PFSK-1 (cell line): ENCODE results near the gene EPHA6.

Source experiments
- POLR2AphosphoS5 ChIP-seq: IDR thresholded peaks from 2 replicates; pipeline ENCODE4 v1.6.1; 2012; ENCODE audit warnings: low read depth, mild to moderate bottlenecking, control low read depth, low read length, moderate library complexity
- TAF1 ChIP-seq: IDR thresholded peaks from 2 replicates; pipeline ENCODE4 v1.6.1; 2012; ENCODE audit warnings: low read length, control low read depth, borderline replicate concordance; ENCODE audit not compliant: insufficient read depth
- TF ChIP-seq, protein P1 (sequence below), 2 experiments: IDR thresholded peaks; 2 replicates each; pipeline versions ENCODE4 v1.6.1 to v1.8.0; 2011 to 2012; ENCODE audit warnings: low read depth in 2 of 2, low read length in 2 of 2, control low read depth in 1 of 2, inconsistent platforms in 1 of 2, mild to moderate bottlenecking in 1 of 2, moderate library complexity in 1 of 2; ENCODE audit not compliant: insufficient read depth in 1 of 2

DNA sequence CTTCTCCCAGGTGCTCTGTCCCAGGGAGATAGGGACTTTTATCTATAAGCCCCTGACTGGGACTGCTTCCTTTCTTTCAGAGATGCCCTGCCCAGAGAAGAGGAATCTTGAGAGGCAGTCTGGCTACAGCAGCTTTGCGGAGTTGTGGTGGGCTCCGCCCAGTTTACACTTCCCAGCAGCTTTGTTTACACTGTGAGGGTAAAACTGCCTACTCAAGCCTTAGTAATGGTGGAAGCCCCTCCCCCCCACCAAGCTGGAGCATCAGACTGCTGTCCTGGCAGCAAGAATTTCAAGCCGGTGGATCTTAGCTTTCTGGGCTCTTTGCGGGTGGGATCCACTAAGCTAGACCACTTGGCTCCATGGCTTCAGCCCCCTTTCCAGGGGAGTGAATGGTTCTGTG lies 696.4 kb downstream of the EPHA6 start:
- TF ChIP-seq TAF1 (no peak), POLR2AphosphoS5 (no peak)
- TF ChIP-seq, protein P1, sequence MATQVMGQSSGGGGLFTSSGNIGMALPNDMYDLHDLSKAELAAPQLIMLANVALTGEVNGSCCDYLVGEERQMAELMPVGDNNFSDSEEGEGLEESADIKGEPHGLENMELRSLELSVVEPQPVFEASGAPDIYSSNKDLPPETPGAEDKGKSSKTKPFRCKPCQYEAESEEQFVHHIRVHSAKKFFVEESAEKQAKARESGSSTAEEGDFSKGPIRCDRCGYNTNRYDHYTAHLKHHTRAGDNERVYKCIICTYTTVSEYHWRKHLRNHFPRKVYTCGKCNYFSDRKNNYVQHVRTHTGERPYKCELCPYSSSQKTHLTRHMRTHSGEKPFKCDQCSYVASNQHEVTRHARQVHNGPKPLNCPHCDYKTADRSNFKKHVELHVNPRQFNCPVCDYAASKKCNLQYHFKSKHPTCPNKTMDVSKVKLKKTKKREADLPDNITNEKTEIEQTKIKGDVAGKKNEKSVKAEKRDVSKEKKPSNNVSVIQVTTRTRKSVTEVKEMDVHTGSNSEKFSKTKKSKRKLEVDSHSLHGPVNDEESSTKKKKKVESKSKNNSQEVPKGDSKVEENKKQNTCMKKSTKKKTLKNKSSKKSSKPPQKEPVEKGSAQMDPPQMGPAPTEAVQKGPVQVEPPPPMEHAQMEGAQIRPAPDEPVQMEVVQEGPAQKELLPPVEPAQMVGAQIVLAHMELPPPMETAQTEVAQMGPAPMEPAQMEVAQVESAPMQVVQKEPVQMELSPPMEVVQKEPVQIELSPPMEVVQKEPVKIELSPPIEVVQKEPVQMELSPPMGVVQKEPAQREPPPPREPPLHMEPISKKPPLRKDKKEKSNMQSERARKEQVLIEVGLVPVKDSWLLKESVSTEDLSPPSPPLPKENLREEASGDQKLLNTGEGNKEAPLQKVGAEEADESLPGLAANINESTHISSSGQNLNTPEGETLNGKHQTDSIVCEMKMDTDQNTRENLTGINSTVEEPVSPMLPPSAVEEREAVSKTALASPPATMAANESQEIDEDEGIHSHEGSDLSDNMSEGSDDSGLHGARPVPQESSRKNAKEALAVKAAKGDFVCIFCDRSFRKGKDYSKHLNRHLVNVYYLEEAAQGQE (IDR thresholded peaks at IDR 0.05; ENCODE audit: insufficient read depth in 1 of 2, low read depth in 2 of 2, low read length in 2 of 2): no peak
